ENCODE results near the gene TRIO.
"Not testable (repeated sequence)": the region's sequence is repeated elsewhere in the genome, so short reads cannot be mapped to it uniquely, and the experiment has no call there.

The TRIO gene

DNA sequence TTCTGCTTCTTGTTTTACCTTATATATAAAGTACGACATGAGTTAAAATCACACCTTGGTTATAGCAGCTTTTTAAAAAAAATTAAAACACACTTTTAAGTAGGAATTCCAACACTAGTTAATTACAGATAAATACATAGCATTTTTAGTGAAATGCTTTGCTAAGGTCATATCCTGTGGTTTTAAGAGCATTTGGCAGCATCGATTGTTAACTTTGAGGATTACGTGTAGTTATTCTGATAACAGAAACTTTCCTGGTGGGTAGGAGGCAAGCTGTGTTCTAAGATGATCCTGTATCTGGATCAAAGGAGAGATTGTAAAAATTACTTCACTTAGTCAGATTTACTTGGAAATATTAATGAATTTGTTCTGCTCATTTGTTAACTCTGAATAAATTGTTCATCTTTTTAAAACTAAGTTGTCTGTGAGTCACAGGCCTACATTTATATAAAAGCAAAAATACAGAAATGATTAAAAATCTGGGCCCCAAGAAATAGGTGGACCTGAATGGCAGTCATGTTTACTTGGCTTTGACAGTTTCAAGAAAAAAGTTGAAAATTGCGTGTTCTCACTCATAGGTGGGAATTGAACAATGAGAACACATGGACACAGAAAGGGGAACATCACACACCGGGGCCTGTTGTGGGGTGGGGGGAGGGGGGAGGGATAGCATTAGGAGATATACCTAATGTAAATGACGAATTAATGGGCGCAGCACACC, 58.3 kb downstream of the TRIO start:
- in situ Hi-C loops (cut with HindIII; ENCODE audit: low sequenced_read_pairs) = no loop called here

DNA sequence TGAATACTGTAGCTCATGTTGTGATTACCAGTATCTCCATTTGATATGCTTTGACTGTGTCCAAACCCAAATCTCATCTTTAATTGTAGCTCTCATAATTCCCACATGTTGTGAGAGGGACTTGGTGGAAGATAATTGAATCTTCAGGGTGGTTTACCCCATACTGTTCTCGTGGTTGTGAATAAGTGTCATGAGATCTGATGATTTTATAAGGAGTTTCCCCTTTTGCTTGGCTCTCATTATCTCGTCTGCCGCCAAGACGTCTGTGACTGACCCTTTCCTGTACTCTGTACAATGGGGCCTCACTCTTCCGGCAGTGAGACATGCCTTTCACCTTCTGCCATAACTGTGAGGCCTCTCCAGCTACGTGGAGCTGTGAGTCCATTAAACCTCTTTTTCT, 59.3 kb downstream of the TRIO start:
- in situ Hi-C loops (cut with HindIII; ENCODE audit: low sequenced_read_pairs) = no loop called here

DNA sequence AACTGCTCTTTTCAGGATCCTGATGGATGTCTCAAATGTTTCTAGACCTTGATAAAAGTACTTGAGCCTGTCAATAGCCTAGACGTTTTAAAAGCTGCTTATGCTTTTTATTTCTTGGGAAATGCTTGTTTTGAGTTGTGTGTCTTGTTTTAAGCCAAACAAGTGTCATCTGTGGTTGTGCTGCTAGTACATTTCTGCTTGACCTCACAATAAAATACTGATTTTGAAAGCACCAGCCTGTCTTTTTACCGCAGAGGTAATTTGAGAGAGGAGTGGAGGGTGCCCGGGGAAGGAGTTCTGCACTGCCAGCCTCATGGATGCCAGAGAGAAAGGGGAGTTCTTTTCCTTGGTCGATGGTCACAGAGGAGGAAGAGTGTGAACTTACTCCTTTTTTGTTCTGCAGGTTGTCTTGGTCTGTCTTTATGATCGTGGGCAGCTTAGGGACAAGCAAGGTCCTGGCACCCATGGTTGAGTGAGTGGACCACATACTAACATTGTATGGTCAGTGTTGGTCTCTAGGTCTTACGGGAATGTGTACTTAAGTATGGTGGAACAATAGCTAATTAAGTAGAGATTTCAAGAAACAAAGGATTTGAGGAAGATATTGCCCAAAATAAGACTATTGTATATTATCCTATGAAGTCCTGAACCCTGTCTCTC, 61.0 kb downstream of the TRIO start:
- in situ Hi-C loops (cut with HindIII; ENCODE audit: low sequenced_read_pairs) = no loop called here

DNA sequence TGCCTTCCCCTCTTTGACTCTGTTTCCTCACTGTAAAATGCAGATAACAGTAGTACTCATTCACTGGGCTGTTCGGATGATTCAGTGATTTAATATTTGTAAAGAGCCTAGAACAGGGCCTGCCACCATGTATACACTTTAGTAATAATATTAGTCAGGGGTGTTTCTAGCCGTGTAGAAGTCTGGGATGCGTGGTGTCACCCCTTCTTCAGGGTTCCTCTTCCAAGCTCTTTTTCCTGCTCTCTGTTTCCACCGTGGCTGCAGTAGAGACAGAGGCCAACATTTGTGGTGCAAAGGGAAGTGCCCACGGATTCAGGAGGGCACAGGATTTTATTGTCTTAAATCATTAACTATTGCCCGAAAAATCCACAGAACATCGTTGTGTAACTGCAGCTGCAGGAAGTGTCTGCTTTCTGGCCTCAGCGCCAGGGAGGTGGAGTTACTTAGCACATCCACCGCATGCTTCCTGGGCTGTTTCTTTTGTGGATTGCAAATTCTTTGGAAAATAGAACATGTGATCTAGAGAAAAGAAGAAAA, 61.7 kb downstream of the TRIO start:
- in situ Hi-C loops (cut with HindIII; ENCODE audit: low sequenced_read_pairs) = no loop called here

DNA sequence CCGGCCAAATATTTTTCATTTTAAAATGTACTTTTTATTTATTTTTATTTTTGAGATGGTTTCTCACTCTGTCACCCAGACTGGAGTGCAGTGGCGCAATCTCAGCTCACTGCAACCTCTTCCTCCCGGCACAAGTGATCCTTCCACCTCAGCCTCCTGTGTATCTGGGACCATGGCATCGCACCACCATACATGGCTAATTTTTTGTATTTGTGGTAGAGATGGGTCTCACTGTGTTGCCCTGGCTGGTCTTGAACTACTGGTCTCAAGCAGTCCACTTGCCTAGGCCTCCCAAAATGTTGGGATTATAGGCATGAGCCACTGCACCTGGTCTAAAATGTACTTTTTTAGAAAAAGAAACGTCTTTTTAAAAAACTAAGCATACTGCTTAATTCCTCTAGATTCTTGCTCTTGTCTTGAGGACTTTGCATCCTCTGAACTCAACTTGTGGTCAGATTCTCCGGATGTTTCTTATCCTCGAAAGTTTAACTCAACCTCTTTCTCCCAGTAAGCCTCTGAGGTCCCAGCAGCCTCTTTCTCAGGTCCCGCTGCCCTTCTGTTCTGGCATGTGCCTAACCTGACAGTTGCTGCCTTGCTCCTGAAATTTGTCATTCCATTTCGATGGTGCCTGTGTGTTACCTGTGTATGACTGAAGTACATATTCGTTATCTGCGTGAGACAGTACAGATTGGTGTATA, 63.0 kb downstream of the TRIO start:
- in situ Hi-C loops (cut with HindIII; ENCODE audit: low sequenced_read_pairs) = no loop called here

DNA sequence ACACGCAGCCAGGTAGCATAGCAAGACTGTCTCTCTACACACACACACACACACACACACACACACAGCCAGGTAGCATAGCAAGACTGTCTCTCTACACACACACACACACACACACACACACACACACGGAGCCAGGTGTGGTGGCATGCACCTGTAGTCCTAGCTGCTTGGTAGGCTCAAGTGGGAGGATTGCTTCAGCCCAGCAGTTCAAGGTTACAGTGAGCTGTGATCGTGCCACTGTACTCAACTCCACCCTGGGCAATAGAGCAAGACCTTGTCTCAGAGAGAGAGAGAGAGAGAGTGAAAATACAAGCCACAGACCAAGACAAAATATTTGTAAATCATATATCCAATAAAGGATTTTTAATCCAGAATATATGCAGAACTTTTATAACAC, 64.3 kb downstream of the TRIO start:
- in situ Hi-C loops (cut with HindIII; ENCODE audit: low sequenced_read_pairs) = not testable (repeated sequence)

DNA sequence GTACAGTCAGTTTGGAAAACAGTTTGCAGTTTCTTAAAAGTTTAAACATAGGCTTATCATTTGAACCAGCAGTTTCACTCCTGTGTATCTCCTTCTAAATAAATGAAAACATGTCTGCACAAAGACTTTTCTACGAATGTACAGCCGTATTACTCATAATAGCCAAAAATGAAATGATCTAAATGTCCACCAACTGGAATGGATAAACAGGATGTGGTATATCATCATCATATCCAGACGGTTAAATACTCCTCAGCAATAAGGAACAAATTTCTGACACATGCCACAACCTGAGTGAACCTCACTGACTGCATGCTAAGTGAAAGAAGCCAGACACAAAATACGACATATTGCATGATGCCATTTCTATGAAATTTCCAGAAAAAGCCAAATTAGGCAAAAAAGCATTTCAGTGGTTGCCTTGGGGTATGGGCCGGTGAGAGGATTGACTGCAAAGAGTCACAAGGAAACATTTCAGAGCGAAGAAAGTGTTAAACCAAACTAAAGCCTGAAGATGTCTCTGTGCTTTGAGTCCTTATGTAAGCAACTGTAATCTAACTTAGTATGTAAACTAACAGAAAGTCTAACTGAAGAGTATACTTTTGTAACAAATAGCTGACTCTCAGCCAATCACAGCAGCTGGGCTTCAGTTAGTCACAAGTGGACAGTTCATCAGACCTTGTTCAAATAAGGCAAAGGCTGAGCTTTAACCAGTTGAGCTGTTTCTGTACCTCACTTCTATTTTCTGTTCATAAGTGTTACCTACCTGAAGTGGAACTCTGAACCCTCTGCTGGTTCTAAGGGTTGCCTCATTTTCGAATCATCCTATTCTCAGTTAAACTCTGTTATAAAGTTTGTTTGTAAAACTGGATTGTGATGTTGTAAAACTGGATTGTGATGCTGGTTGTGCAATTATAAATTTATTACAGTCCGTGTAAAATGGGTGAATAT, 65.2 kb downstream of the TRIO start:
- in situ Hi-C loops (cut with HindIII; ENCODE audit: low sequenced_read_pairs) = no loop called here

DNA sequence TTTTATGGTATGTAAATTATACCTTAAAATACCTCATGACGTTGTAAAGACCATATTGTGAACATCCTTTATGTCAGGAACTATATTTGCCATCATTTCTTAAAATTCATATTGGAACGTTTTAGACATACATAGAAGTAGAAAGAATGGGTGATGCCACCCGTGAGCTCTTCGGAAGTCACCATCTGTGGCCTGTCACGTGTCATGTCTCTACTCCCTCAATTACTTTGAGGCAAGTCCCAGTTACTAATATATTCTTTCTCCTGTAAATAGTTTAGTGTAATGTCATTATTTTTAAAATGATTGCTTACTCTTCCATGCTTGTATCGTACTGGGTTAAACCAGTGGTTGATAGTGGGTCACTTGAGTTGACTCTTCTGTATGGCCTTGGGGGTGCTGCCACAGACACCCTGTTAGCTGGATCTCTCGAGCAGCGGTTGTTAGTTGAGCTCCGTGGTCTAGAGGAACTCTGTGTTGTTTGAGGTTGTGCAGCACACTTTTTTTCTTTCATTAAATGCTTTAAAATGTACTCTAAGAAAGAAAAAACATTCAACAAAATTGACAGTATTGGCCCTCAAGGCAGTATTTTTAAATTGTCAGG, 66.2 kb downstream of the TRIO start:
- in situ Hi-C loops (cut with HindIII; ENCODE audit: low sequenced_read_pairs) = no loop called here

DNA sequence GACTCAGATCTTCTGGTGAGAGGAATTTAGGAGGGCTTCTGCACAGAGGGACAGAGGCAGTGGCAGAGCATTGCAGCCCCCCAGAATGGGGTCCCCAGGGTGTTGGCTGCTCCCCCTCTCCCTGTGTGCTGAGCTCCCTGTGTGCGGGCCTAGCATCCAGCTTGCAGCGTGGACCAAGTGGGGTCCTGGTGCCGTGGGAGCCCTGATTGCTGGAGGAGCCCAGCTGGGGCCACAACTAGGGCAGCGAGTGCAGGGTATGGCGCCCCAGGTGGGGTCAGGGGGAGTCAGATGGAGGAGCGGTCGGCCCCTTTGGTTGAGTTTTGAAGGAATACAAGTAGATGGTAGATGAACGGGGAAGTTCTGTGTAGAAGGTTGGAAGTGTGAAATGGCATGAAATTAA, 66.7 kb downstream of the TRIO start:
- in situ Hi-C loops (cut with HindIII; ENCODE audit: low sequenced_read_pairs) = no loop called here

DNA sequence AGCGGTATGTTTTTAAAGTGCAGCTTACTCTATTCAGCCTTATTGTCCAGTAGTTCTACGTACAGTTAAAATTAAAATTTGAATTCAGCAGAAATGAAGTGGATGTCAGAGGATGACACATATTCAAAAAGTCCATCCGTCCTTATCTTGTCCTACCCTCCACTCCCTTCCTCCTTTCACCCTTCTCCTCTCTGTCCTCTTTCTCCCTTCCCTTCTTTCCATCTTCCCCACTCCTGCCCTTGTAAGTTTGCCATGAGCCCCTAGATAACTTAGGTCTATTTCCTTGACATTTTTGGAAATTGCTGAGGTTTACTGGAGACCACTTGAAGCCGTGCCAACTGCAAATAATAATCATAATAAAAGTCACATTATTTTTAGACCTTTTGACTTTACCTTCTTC, 67.6 kb downstream of the TRIO start:
- in situ Hi-C loops (cut with HindIII; ENCODE audit: low sequenced_read_pairs) = no loop called here

DNA sequence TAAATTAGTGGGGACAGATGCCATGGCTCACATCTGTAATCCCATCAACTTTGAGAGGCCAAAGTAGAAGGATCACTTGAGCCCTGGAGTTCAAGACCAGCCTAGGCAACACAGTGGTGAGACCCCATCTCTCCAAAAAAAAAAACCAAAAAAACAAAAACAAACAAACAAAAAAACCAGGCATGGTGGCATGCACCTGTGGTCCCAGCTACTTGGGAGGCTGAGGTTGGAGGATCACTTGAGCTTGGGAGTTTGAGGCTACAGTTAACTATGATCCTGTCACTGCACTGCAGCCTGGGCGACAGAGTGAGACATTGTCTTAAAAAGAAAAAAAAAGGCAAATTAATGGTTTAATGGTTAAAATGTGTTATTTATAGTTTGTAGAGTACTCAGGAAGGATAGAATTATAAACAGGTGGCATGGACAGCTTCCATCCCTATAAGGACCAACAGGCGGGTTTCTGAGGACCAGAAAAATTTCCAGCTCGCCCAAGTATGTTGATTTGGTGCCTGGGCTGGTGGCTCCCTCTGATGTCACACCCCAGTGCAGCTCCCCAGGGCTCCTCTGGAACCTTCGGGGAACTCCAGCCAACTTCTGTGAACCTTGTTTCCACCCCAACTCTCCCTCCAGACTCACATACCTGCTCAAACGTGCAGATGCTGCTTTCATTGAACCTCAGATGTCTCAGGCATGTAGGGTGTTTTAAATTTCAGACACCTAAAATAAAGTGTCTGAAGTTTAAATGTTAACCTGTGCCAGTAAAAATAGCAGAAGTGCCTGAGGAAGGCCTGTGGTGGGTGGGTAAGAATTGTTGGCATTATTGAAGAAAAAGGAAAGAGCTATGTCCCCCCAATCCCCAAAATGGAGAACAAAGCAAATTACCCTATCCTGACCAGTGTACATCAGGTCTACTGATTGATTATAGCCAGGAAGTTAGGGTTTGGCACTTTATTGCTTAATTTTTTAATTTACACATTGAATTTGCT, 69.0 kb downstream of the TRIO start:
- in situ Hi-C loops (cut with HindIII; ENCODE audit: low sequenced_read_pairs) = no loop called here

DNA sequence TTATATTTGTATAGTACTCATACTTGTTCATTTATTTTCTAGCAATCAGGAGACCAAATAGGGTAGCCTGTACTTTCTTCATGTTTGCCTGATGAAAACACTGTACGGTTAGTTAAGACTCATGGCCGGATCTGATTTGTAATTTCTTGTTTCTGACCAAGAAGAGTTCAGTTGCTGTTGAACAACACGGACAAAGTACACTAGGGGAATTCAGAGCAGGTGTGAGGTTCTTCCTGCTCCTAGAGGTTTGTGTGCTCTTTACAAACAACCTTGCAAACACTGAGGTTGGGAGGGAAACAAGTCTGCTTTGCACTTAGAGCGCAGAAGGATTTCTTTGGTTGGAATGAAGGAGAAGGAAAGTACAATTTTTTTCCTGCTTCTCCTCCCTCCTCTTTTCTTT, 69.7 kb downstream of the TRIO start:
- in situ Hi-C loops (cut with HindIII; ENCODE audit: low sequenced_read_pairs) = no loop called here

DNA sequence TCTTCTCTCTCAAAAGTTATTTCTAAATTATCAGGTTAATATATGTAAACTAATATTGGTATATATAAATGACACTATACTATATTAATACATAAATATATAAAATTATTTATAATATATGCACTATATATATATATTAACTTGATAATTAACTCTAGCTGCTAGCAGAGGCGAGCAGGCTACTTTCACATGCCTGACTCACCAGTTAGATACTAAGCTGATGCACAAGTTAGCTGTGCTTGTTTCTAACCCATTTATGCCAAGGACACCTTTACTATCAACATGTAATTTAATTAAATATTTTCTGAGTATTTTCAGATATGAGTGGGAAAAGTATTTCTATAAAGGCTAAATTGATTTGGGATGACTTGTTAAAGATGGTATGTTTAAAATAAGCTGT, 70.1 kb downstream of the TRIO start:
- in situ Hi-C loops (cut with HindIII; ENCODE audit: low sequenced_read_pairs) = no loop called here

DNA sequence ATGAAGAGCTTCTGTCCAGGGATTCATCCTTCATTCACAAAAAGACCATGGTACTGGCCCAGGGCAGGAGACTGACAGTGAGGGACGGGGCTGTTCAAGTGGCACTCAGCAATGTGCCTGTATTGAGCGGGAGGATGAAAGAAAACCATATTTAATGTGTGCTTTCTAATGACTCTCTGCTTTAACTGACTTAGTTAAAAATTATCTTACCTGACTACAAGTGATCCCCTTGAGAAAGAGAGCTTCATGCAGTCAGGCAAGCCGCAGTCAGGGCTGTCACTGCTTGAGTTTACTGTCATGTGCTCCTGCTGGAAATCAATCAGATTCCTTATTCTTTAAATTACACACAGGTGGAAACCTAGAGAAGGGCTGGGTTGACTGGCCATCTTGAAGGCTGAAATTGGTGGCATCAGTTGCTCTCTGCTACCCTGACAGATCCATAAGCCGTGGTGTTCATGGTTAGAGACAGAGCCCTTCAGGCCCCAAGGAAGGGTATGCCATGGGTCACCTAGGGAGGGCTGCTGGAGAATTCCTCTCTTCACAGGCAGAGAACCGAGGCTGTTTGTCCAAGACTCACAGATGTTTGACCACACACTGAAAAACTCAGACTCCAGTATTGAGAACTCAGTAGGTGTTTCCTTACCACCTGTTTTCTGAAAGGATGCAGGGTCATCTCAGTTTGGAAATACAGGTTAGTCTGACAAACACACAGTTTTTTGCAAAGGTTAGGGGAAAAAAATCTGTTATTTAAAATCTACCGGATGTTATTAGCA, 70.9 kb downstream of the TRIO start:
- in situ Hi-C loops (cut with HindIII; ENCODE audit: low sequenced_read_pairs) = no loop called here

DNA sequence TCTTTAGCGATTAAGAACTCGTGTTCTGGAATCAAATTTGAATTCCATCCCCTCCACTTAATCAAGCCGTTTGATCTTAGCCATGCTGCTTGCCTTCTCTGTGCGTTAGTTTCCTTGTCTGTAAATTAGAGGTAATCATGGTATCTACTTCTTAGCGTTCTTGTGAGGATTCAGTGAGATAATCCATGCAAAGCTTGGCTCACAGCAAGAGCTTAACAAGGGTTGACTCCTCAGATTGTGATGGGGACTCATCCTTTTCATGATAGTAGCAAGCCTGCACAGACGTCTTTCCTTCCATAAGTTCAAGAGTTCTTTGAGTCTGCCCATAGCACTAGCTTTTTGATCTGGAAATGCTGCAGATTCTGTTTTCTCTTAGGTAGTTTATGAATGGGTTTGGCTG, 72.8 kb downstream of the TRIO start:
- in situ Hi-C loops (cut with HindIII; ENCODE audit: low sequenced_read_pairs) = no loop called here

DNA sequence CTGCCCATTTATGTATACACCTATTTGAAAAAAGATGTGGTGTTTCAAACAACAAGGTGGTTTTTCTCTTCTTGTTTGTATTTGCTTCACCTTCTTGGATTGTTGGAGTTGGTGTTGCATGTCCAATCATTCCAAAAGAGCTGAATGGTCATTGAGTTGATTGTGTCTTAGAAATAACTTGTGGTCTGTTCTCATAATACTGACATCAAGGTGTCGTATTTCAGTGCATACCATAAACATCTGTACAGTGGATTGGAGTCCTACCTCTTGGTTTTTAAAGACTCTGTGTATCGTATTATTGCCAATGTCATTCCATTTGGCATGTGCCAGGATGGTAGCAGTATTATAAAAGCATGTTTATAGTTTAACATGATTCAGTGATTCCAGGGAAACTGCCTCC, 73.2 kb downstream of the TRIO start:
- in situ Hi-C loops (cut with HindIII; ENCODE audit: low sequenced_read_pairs) = no loop called here

DNA sequence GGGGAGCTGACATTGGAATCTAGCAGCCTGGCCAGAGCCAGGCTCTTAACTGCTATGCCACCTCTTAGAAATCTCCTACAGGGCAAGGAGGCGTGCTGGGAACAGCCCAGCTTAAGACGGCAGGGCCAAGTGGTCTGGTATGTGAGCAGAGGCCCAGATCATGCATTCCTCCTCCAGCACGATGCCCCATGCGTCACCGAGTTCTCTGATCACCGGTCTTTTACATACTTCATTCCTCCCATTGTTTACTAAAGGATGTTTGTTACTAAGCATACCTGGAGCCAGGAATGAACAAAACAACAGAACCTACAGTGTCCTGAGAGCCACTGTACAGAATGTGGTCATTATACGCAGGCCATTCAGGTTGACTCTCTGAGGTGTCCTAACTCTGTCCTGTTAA, 73.8 kb downstream of the TRIO start:
- in situ Hi-C loops (cut with HindIII; ENCODE audit: low sequenced_read_pairs) = no loop called here

DNA sequence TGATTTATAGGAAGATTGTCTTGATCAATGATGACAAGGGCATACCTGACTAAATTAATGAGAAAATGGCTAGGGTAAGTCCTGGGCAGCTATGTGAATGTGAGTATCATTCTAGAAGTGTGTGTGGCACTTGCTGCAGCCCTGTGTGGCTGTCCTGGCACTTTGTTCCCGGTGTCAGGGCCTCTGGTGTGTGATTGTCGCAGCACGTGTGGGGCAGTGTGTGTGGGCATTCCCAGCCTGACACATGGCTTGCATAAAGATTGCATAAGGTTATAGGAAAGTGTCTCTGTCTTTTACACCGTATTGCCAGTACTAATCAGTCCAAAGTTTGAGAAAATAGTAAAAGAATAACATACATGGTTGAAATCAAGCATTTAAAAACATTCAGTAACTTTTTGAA, 74.4 kb downstream of the TRIO start:
- in situ Hi-C loops (cut with HindIII; ENCODE audit: low sequenced_read_pairs) = no loop called here

DNA sequence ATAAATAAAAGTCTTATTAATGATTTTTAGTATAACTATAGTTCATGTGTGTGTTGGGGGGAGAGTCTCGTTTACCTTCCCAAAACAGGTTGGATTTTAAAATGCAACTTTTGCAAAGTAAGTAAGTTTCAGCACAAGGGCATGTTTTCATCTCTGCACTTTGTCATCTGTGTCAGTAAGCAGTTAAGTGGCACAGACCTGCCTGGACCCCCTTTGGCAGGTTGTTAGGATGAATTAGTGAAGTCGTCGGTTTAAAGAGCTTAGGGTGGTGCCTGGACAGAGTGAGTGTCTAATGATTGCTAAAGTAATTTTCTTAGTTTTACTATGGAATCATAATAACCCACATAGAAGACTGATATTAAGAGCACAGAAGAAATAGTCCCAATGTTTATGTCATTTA, 74.9 kb downstream of the TRIO start:
- in situ Hi-C loops (cut with HindIII; ENCODE audit: low sequenced_read_pairs) = no loop called here

Measured in endothelial cell of hepatic sinusoid (primary cell).